IPS-15b (cell line): Measurements from ENCODE around the gene NAPA.
"Not testable (repeated sequence)": the region's sequence is repeated elsewhere in the genome, so short reads cannot be mapped to it uniquely, and the experiment has no call there.

ENCODE experiments used
- H3K27me3 ChIP-seq: one replicate; pipeline ENCODE4 v1.6.1; 2013; ENCODE audit warnings: low read length; ENCODE audit not compliant: control insufficient read depth, insufficient read depth
- H3K36me3 ChIP-seq: one replicate; pipeline ENCODE4 v1.6.1; 2013; ENCODE audit warnings: low read length; ENCODE audit not compliant: control insufficient read depth, insufficient read depth
- H3K4me1 ChIP-seq: one replicate; pipeline ENCODE4 v1.6.1; 2013; ENCODE audit warnings: mild to moderate bottlenecking, low read length; ENCODE audit not compliant: control insufficient read depth, insufficient read depth
- H3K4me3 ChIP-seq: one replicate; pipeline ENCODE4 v1.5.1; 2013; ENCODE audit warnings: low read depth, low read length
- H3K9ac ChIP-seq: one replicate; pipeline ENCODE4 v1.6.1; 2013; ENCODE audit warnings: low read depth, mild to moderate bottlenecking, low read length
- H3K9me3 ChIP-seq: one replicate; pipeline ENCODE4 v1.6.1; 2013; ENCODE audit warnings: mild to moderate bottlenecking, low read length; ENCODE audit not compliant: control insufficient read depth, insufficient read depth

NAPA gene

GRCh38 chr19:47490031-47490430, 24.8 kb downstream of the NAPA start:
- Histone ChIP-seq H3K36me3 (peaks cover 41% of the 10 kb centered on the region), H3K27me3 (no peaks in the 10 kb centered on the region)

GRCh38 chr19:47489072-47489914, 25.6 kb downstream of the NAPA start:
- Histone ChIP-seq H3K27me3 (no peaks in the 10 kb centered on the region), H3K9me3 (no peaks in the 10 kb centered on the region), H3K4me1 (no peaks in the 10 kb centered on the region), H3K36me3 (peaks cover 43% of the 10 kb centered on the region), H3K4me3 (no peak overlapping the region), H3K9ac (no peak overlapping the region)

More at GRCh38 chr19:47490031-47490430, 24.8 kb downstream of the NAPA start:
- Histone ChIP-seq H3K9ac (no peak overlapping the region), H3K4me3 (no peak overlapping the region), H3K4me1 (no peaks in the 10 kb centered on the region), H3K9me3 (no peaks in the 10 kb centered on the region)

- H3K4me1 ChIP-seq, result peaks cover 2% of the 10 kb centered on the region
- no peaks in the 10 kb centered on the region for H3K27me3 ChIP-seq
- H3K9ac ChIP-seq, result no peak overlapping the region
- peaks cover 43% of the 10 kb centered on the region for H3K36me3 ChIP-seq
- H3K4me3 ChIP-seq, result no peak overlapping the region
- no peaks in the 10 kb centered on the region for H3K9me3 ChIP-seq
Observed at GRCh38 chr19:47487551-47488515, 27.0 kb downstream of the NAPA start.

GRCh38 chr19:47486900-47487299, 28.0 kb downstream of the NAPA start:
- no peaks in the 10 kb centered on the region for H3K9me3 ChIP-seq
- H3K4me3 ChIP-seq, result no peak overlapping the region
- H3K27me3 ChIP-seq, result no peaks in the 10 kb centered on the region
- H3K9ac ChIP-seq, result no peak overlapping the region
- peaks cover 2% of the 10 kb centered on the region for H3K4me1 ChIP-seq
- H3K36me3 ChIP-seq, result peaks cover 39% of the 10 kb centered on the region

GRCh38 chr19:47486220-47486619, 28.6 kb downstream of the NAPA start:
- H3K36me3 ChIP-seq, result peaks cover 33% of the 10 kb centered on the region
- H3K4me3 ChIP-seq, H3K9ac ChIP-seq, H3K4me1 ChIP-seq, H3K27me3 ChIP-seq, H3K9me3 ChIP-seq: not testable (repeated sequence)

GRCh38 chr19:47485210-47485609, 29.7 kb downstream of the NAPA start:
- Histone ChIP-seq H3K27me3 (peaks cover 2% of the 10 kb centered on the region), H3K36me3 (peaks cover 26% of the 10 kb centered on the region), H3K4me3 (no peak overlapping the region), H3K9me3 (no peaks in the 10 kb centered on the region), H3K4me1 (peaks cover 2% of the 10 kb centered on the region), H3K9ac (no peak overlapping the region)

- Histone ChIP-seq H3K9me3 (no peaks in the 10 kb centered on the region), H3K9ac (peak within 1 kb of the TSS; percentile 90), H3K4me1 (peaks cover 5% of the 10 kb centered on the region), H3K36me3 (peaks cover 16% of the 10 kb centered on the region), H3K27me3 (peaks cover 2% of the 10 kb centered on the region), H3K4me3 (peak within 1 kb of the TSS; percentile 86)
Observed at GRCh38 chr19:47483800-47484690, 30.8 kb downstream of the NAPA start, which contains the start of gene KPTN. KPTN (minus strand) TSS chr19:47484219; CDS start chr19:47484160, 59 bp downstream.

GRCh38 chr19:47483200-47483599, 31.7 kb downstream of the NAPA start:
- Histone ChIP-seq H3K36me3 (peaks cover 12% of the 10 kb centered on the region), H3K27me3 (peaks cover 2% of the 10 kb centered on the region), H3K4me1 (peaks cover 5% of the 10 kb centered on the region), H3K4me3 (peak overlapping the region; percentile 86), H3K9ac (no peak overlapping the region), H3K9me3 (no peaks in the 10 kb centered on the region)

GRCh38 chr19:47481460-47482052, 33.3 kb downstream of the NAPA start:
- H3K9ac ChIP-seq, result no peak overlapping the region
- no peaks in the 10 kb centered on the region for H3K9me3 ChIP-seq
- H3K27me3 ChIP-seq, result peaks cover 2% of the 10 kb centered on the region
- H3K36me3 ChIP-seq, result peaks cover 6% of the 10 kb centered on the region
- peaks cover 5% of the 10 kb centered on the region for H3K4me1 ChIP-seq
- no peak overlapping the region for H3K4me3 ChIP-seq

GRCh38 chr19:47480658-47481057, 34.2 kb downstream of the NAPA start:
- H3K4me1 ChIP-seq, result peaks cover 5% of the 10 kb centered on the region
- peaks cover 6% of the 10 kb centered on the region for H3K36me3 ChIP-seq
- no peak overlapping the region for H3K9ac ChIP-seq
- H3K4me3 ChIP-seq, result peak overlapping the region; percentile 69
- no peaks in the 10 kb centered on the region for H3K9me3 ChIP-seq
- peaks cover 2% of the 10 kb centered on the region for H3K27me3 ChIP-seq
